OCI-LY1 (cell line): ENCODE data around the gene NASP.

ENCODE experiments used
- EZH2 ChIP-seq: fragments of 200-600 bp; sonication (generic), shearing (Covaris generic); IDR thresholded peaks from 2 replicates; pipeline ENCODE4 v1.8.0; 2017; ENCODE audit warnings: borderline replicate concordance, mixed run types, mild to moderate bottlenecking, antibody characterized with exemption, low read length, moderate library complexity, mixed read lengths
- TF ChIP-seq, protein P1 (sequence below): fragments of 200-600 bp; sonication (generic), shearing (Covaris generic); IDR thresholded peaks from 2 replicates; pipeline ENCODE4 v1.5.1; 2017; ENCODE audit warnings: mild to moderate bottlenecking, antibody characterized with exemption, low read length, moderate library complexity, mixed read lengths

GRCh38 chr1:45536886-45537285 is 47.0 kb upstream of the NASP start:
- no peak for TF ChIP-seq EZH2
- TF ChIP-seq, protein P1, sequence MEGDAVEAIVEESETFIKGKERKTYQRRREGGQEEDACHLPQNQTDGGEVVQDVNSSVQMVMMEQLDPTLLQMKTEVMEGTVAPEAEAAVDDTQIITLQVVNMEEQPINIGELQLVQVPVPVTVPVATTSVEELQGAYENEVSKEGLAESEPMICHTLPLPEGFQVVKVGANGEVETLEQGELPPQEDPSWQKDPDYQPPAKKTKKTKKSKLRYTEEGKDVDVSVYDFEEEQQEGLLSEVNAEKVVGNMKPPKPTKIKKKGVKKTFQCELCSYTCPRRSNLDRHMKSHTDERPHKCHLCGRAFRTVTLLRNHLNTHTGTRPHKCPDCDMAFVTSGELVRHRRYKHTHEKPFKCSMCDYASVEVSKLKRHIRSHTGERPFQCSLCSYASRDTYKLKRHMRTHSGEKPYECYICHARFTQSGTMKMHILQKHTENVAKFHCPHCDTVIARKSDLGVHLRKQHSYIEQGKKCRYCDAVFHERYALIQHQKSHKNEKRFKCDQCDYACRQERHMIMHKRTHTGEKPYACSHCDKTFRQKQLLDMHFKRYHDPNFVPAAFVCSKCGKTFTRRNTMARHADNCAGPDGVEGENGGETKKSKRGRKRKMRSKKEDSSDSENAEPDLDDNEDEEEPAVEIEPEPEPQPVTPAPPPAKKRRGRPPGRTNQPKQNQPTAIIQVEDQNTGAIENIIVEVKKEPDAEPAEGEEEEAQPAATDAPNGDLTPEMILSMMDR: no peak
